GM21526 (cell line): Measurements from ENCODE around the gene PAX5.

Experiments used
- ATAC-seq: cut with Tn5 transposase; IDR thresholded peaks from one replicate; pipeline ENCODE4 v1.9.1; 2021; ENCODE audit warnings: moderate library complexity; ENCODE audit not compliant: unreplicated experiment, low FRiP score

Gene PAX5

GRCh38 chr9:36906492-36906891 lies 127.6 kb downstream of the PAX5 start:
- no peak for ATAC-seq

DNA sequence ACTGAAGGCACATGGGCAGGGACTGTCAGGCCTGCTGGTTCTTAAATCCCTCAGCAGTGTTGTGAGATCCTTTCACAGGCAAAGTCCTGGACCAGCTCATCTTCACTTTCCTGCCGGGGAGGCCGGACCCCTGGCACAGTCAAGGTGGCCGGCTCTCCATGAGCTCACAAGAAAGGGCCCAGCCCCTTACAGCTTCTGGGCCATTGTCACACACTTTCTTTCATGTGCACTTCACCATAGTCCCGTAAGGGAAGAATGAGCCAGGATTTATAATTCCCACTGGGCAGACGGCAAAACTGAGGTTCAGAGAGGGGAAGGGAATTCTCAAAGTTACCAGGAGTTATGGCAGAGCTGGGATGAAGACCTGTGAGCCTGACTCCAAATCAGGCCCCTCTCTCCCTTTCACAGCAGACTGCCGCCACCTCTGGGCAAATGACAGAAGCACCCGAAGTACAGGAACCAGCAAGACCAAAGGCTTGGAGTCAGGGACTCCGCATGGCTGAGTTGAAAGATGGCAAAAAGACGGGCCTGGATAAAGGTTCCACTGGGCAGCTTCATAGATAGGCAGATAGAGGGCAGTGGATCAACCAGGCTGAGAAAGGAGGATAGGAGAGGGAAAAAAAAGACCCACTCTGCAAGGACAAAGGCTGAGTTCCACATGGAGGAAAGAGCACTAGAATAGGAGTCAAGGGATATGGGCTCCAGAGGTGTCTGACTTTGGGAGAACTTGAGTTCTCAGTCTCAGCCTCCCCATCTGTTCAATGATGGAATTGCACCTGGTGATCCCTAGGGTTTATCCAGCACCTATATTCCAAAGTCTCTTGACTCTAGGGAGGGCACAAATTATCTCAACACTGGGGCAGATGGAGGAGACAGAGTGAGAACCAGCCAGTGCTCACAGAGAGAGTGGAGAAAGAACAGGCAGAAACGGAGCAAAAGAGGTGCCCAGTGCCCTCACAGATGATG lies 128.7 kb downstream of the PAX5 start:
- ATAC-seq = no peak

- no peak for ATAC-seq
These were observed 130.3 kb downstream of the PAX5 start for GRCh38 chr9:36903541-36904435.

GRCh38 chr9:36902861-36903524 lies 131.1 kb downstream of the PAX5 start:
- ATAC-seq = no peak

GRCh38 chr9:36902080-36902716 lies 131.9 kb downstream of the PAX5 start:
- ATAC-seq = no peak

DNA sequence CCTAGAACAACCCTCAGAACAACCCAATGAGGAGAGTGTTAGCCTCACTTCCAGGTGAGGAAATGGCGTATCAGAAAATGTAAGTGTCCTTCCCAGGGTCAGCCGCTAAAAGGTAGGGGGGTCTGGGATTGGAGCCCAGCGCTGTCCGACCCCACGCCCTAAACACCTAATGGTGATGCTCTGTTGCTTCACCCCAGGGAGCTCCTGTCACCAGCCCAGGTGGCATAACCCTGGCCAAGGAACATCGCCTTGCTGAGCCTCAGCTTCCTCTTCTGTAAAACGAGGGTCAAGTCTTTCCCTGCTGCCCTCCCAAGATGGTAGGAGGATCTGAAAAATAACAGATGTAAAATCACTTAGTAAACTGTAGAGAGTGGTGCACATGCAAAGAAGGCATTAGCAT lies 132.5 kb downstream of the PAX5 start:
- ATAC-seq = no peak

DNA sequence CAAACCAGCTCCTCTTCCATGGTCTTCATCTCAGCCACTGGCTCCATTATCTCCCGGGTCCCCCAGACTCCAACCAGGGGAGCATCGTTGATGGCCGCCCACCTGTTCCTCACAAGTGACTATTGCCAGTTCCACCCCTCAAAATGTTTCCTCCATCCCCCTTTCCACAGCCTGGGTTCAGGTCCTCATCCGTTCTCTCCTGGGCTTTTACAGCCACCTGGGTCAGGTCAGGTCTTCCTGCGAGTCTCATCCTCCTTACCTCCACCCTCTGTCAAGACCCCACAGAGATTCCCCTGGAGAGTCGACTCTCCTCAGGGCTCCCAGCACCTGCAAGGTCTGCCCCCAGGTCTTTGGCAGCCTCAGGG lies 133.2 kb downstream of the PAX5 start:
- ATAC-seq = no peak

DNA sequence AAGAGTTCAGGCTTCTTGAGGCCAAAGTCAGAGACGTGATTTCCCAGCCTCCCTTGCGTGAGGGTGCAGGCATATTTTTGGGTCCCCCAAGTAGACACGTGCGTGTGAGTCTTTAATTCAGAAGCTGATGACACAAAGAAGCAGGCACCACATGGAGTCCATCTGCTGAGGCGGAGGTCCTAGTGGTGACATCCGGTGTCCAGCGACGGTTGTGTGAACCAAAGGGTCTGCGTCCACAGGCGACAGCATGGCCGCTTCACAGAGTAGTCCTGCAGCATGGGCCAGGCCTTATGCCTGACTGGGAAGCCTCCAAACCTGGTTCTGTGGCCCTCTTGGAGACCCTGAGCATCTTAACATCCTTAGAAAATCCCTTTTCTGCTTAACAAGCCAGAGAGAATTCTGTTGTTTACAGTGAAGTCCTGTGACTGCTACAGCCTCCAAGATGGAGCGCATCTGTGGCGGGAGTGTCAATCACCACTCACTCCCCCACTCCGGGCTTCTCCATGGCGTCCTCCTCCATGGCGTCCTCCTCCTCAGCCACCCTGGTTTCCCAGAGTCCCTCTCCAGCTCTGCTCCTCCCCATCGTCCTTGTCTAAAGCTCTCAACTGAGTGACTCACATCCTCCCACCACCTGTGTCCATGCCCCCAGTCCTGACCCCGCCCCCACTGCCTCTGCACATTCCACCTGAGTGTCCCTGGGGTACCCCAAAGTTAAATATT lies 133.8 kb downstream of the PAX5 start:
- ATAC-seq = no peak

- ATAC-seq = no peak
These were observed 134.7 kb downstream of the PAX5 start for GRCh38 chr9:36899406-36899805.

GRCh38 chr9:36898431-36899020 lies 135.5 kb downstream of the PAX5 start:
- ATAC-seq = no peak

- no peak for ATAC-seq
These were observed 136.6 kb downstream of the PAX5 start for GRCh38 chr9:36897478-36897877.

- no peak for ATAC-seq
These were observed 137.0 kb downstream of the PAX5 start for GRCh38 chr9:36897019-36897418.

DNA sequence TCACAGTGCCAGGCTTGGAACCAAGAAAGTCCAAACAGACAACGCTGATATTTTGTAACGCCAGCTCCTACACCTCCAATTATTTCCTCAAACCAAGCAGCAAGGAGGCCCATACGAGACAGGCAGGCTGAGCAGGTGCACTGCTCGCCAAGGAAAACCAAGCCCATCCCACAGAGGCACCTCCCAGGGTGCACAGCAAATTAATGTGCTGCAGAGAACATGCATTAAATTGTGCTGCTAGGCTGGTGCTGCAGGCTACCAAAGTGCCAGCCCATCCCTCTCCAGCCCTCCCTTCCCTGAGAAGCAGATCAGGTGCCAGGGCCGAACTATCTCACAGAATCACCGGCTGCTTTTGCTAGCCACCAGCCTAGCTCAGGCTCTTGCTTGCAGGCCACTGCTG lies 137.8 kb downstream of the PAX5 start:
- ATAC-seq = no peak

- no peak for ATAC-seq
These were observed 138.3 kb downstream of the PAX5 start for GRCh38 chr9:36895744-36896260.

DNA sequence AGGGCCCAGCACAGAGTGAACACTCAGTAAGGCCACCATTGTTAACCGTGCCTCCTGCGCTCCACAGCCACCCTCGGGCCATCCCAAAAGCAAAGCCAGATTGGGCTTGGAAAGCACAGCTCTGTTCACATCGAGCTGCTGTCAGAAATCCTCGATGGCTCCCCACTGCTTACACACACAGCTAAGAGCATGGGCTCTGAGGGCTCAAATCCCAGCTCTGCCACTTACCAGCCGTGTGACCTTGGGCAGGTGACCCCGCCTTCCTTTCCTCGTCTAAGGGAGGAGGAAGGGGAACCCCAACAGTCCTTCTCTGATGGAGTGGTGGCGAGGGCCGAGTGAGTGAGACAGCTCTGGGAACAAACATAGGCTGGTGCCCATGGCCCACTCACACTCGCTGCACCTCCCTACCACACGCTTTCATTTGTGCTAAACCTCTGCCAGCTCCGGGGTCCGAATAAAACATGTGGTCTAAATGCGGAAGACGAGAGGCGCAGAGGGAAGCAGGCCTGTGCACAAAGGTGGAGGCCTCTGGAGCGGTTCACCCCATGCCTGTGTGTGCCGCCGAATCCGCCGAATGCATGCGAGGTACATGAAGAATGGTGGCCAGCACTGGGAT lies 139.3 kb downstream of the PAX5 start:
- no peak for ATAC-seq

- no peak for ATAC-seq
These were observed 140.2 kb downstream of the PAX5 start for GRCh38 chr9:36893911-36894310.

DNA sequence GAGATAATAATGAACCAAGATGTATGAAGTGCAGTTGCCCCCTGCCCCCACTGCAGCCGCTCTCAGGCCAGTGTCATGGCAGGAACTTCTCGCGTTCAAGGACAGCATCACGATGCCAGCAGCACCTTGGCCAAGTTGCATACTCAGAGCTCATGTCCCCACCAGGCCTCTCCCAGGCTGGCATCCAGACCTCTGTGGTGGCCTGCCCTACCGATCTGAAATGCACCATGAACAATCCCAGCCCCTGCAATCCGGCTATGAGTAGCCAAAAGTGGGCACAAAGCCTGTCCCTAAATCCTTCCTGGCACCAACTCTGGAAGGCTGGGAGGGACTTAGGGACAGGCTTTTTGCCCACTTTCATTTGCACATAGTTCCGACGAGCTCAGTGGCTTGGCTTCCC lies 140.9 kb downstream of the PAX5 start:
- ATAC-seq = no peak

DNA sequence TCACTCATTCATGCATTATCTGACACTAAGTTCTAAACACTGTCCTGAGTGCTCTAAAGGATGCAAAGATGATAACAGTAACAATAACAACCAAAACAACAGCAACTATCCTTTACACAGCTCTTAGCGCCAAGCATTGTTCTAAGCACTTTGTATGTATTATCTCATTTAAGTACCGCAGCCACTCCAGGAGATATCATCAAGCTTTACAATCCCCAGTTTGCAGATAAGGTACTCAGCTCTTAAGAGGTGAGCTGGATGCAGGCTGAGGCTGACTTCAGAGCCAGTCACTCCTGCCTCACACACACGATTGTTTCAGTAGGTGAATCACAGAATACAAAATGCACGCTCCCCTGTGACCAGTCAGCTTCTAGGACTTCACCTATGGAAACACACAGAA lies 141.8 kb downstream of the PAX5 start:
- ATAC-seq = no peak

- no peak for ATAC-seq
These were observed 142.7 kb downstream of the PAX5 start for GRCh38 chr9:36891341-36891811.
